NB4 (cell line): ENCODE results near the gene CEP120.
A peak's percentile ranks its signal among the peaks of the same experiment; 100 is the strongest.
"Not testable (repeated sequence)": the region's sequence is repeated elsewhere in the genome, so short reads cannot be mapped to it uniquely, and the experiment has no call there.

Experiments
- DNase-seq: peaks from one replicate; pipeline ENCODE4 v3.0.0; 2010; ENCODE audit warnings: low read depth
- H3K4me3 ChIP-seq: one replicate; pipeline ENCODE4 v1.5.1; 2011; ENCODE audit warnings: mild to moderate bottlenecking, low read depth, low read length, moderate library complexity
- CTCF ChIP-seq: IDR thresholded peaks from one replicate; pipeline ENCODE4 v1.5.1; 2012; ENCODE audit warnings: low read depth, low read length
- MAX ChIP-seq: IDR thresholded peaks from 2 replicates; pipeline ENCODE4 v1.6.1; 2011; ENCODE audit warnings: low read depth, low read length
- MYC ChIP-seq: IDR thresholded peaks from 2 replicates; pipeline ENCODE4 v1.6.1; 2011; ENCODE audit warnings: low read depth, low read length
- POLR2A ChIP-seq: IDR thresholded peaks from 2 replicates; pipeline ENCODE4 v1.6.1; 2011; ENCODE audit warnings: mild to moderate bottlenecking; ENCODE audit not compliant: insufficient read length; ENCODE audit errors: extremely low read depth

The CEP120 gene

GRCh38 chr5:123425431-123425830 lies 2.2 kb upstream of the CEP120 start:
- DNase-seq: peak; percentile 53
- TF ChIP-seq MYC: no peak
- no peak for TF ChIP-seq POLR2A
- no peak for TF ChIP-seq CTCF
- no peak for TF ChIP-seq MAX
- no peak overlapping the region for H3K4me3 ChIP-seq

- TF ChIP-seq MAX (no peak), MYC (no peak), POLR2A (no peak), CTCF (no peak)
- peak overlapping the region; percentile 98 for H3K4me3 ChIP-seq
- peak; percentile 58 for DNase-seq
Observed at GRCh38 chr5:123422433-123423277, 548 bp downstream of the CEP120 start.

- TF ChIP-seq CTCF (no peak), MAX (no peak), POLR2A (no peak), MYC (no peak)
- DNase-seq: peak; percentile 9
- peak overlapping the region; percentile 98 for H3K4me3 ChIP-seq
Observed at GRCh38 chr5:123421773-123422172, 1.4 kb downstream of the CEP120 start.

GRCh38 chr5:123414974-123415373 lies 8.2 kb downstream of the CEP120 start:
- TF ChIP-seq POLR2A: no peak
- no peak for DNase-seq
- H3K4me3 ChIP-seq: no peak overlapping the region

- TF ChIP-seq CTCF (no peak), MYC (no peak)
- DNase-seq: no peak
Observed at GRCh38 chr5:123412206-123412605, 11.0 kb downstream of the CEP120 start.

GRCh38 chr5:123401999-123402398 lies 21.2 kb downstream of the CEP120 start:
- H3K4me3 ChIP-seq, DNase-seq: not testable (repeated sequence)

More at GRCh38 chr5:123412206-123412605, 11.0 kb downstream of the CEP120 start:
- no peak overlapping the region for H3K4me3 ChIP-seq

- no peak overlapping the region for H3K4me3 ChIP-seq
- no peak for DNase-seq
- TF ChIP-seq POLR2A (no peak), MAX (no peak), CTCF (no peak), MYC (no peak)
Observed at GRCh38 chr5:123401320-123401719, 21.9 kb downstream of the CEP120 start.

- not testable (repeated sequence) for H3K4me3 ChIP-seq, DNase-seq
Observed at GRCh38 chr5:123400870-123401291, 22.3 kb downstream of the CEP120 start.
